Uterus (tissue), 2 donors: ENCODE data around the gene SYNGAP1.

Experiments used
- CTCF ChIP-seq, 4 experiments: fragments of 200-600 bp in 2 of 4; fragments of 450-650 bp in 2 of 4; sonication (generic) in 2 of 4; IDR thresholded peaks; one replicate each; pipeline ENCODE4 v1.5.1; 2016 to 2019; ENCODE audit warnings: antibody characterized with exemption in 4 of 4, mild to moderate bottlenecking in 2 of 4, moderate library complexity in 1 of 4
- POLR2A ChIP-seq, 2 donors: fragments of 450-650 bp; IDR thresholded peaks; one replicate each; pipeline ENCODE4 v1.6.1; 2016; ENCODE audit warnings: antibody characterized with exemption in 2 of 2, mild to moderate bottlenecking in 1 of 2, moderate library complexity in 1 of 2

- TF ChIP-seq CTCF (IDR thresholded peaks at IDR 0.05) (no peak), POLR2A (IDR thresholded peaks at IDR 0.05) (no peak)
These were observed 39.4 kb upstream of the SYNGAP1 start for GRCh38 chr6:33380272-33380981.
